IMR-90 (cell line): ENCODE results near the gene TRIO. TPM values are rescaled to one million over a fixed set of nuclear protein-coding genes. Genes with fewer than 3 reads are reported as not detected.
A peak's percentile ranks its signal among the peaks of the same experiment; 100 is the strongest.

Experiments
- ATAC-seq: fragments of 200-7000 bp; cut with Tn5 transposase; 2 replicates; pipeline ENCODE4 v1.9.1; 2020; ENCODE audit warnings: low read depth, mild to moderate bottlenecking, moderate library complexity
- BruUV-seq: library from RNA; stranded (reverse); fragments of 400-500 nt; replicated peaks from 2 replicates; lab custom pipeline; 2021; lab: Mats Ljungman, UMichigan
- CTCF ChIA-PET: fragments of 300-600 bp; formaldehyde crosslinking; extraction: SDS; loops from one replicate; lab custom pipeline; 2021; ENCODE audit warnings: antibody characterized with exemption; lab: Yijun Ruan, JAX
- POLR2A ChIA-PET: fragments of 300-600 bp; sonication (Branson Sonifier 250); formaldehyde crosslinking; loops from one replicate; lab custom pipeline; 2022; ENCODE audit warnings: antibody characterized with exemption; ENCODE audit not compliant: unreplicated experiment; lab: Charles Lee
- DNase-seq: peaks from one replicate; pipeline ENCODE4 v3.0.0; 2013
- H2AFZ ChIP-seq: replicated peaks from 2 replicates; pipeline ENCODE3; 2013; ENCODE audit warnings: low read length, mild to moderate bottlenecking; ENCODE audit not compliant: poor library complexity
- H2AK5ac ChIP-seq: 2 replicates; pipeline ENCODE4 v1.6.1; 2013; ENCODE audit warnings: low read depth, low read length, inconsistent platforms
- H2AK9ac ChIP-seq: replicated peaks from 2 replicates; pipeline ENCODE3; 2013; ENCODE audit warnings: mild to moderate bottlenecking, low read depth, low read length, moderate library complexity; ENCODE audit not compliant: poor library complexity
- H2BK120ac ChIP-seq: 2 replicates; pipeline ENCODE4 v1.6.1; 2013; ENCODE audit warnings: low read depth, low read length, inconsistent platforms
- H2BK15ac ChIP-seq: 3 replicates; pipeline ENCODE4 v1.6.1; 2013; ENCODE audit warnings: low read depth, low read length, inconsistent platforms
- H2BK20ac ChIP-seq: 2 replicates; pipeline ENCODE4 v1.6.1; 2013; ENCODE audit warnings: low read depth, mild to moderate bottlenecking, inconsistent platforms, low read length, moderate library complexity
- H2BK5ac ChIP-seq: 2 replicates; pipeline ENCODE4 v1.6.1; 2013; ENCODE audit warnings: mild to moderate bottlenecking, low read depth, low read length, inconsistent platforms; ENCODE audit not compliant: poor library complexity, severe bottlenecking
- H3K14ac ChIP-seq: replicated peaks from 2 replicates; pipeline ENCODE4 v1.6.1; 2013; ENCODE audit warnings: low read depth, low read length, inconsistent platforms
- H3K18ac ChIP-seq: 2 replicates; pipeline ENCODE4 v1.6.1; 2013; ENCODE audit warnings: low read depth, low read length, control low read depth
- H3K23ac ChIP-seq: 2 replicates; pipeline ENCODE4 v1.6.1; 2013; ENCODE audit warnings: low read depth, low read length, inconsistent platforms
- H3K27ac ChIP-seq: 2 replicates; pipeline ENCODE4 v1.5.1; 2013; ENCODE audit warnings: mild to moderate bottlenecking, control low read depth, low read length; ENCODE audit not compliant: insufficient read depth
- H3K27me3 ChIP-seq: 2 replicates; pipeline ENCODE4 v1.6.1; 2013; ENCODE audit warnings: low read length; ENCODE audit not compliant: control insufficient read depth, insufficient read depth
- H3K36me3 ChIP-seq: 2 replicates; pipeline ENCODE4 v1.6.1; 2013; ENCODE audit warnings: low read length, mixed read lengths; ENCODE audit not compliant: control insufficient read depth, insufficient read depth
- H3K4ac ChIP-seq: 2 replicates; pipeline ENCODE4 v1.6.1; 2013; ENCODE audit warnings: low read depth, low read length, inconsistent platforms
- H3K4me1 ChIP-seq: 2 replicates; pipeline ENCODE4 v1.6.1; 2013; ENCODE audit warnings: low read length, mixed read lengths; ENCODE audit not compliant: control insufficient read depth, insufficient read depth
- H3K4me2 ChIP-seq: 2 replicates; pipeline ENCODE4 v1.6.1; 2013; ENCODE audit warnings: low read depth, mild to moderate bottlenecking, control low read depth, low read length, moderate library complexity
- H3K4me3 ChIP-seq: 2 replicates; pipeline ENCODE4 v1.5.1; 2013; ENCODE audit warnings: low read depth, mild to moderate bottlenecking, control low read depth, low read length, moderate library complexity; ENCODE audit not compliant: insufficient read depth
- H3K56ac ChIP-seq: 2 replicates; pipeline ENCODE4 v1.6.1; 2013; ENCODE audit warnings: low read length, inconsistent platforms; ENCODE audit not compliant: insufficient read depth; ENCODE audit errors: extremely low read depth
- H3K79me1 ChIP-seq, 2 experiments: 2 replicates each; pipeline ENCODE4 v1.6.1; 2013; ENCODE audit warnings: low read length in 2 of 2, inconsistent platforms in 1 of 2, low read depth in 1 of 2
- H3K9ac ChIP-seq: 2 replicates; pipeline ENCODE4 v1.6.1; 2013; ENCODE audit warnings: low read depth, low read length, control low read depth
- H3K9me1 ChIP-seq: 2 replicates; pipeline ENCODE4 v1.6.1; 2013; ENCODE audit warnings: low read length, inconsistent platforms; ENCODE audit not compliant: insufficient read depth
- H3K9me3 ChIP-seq: 2 replicates; pipeline ENCODE4 v1.6.1; 2013; ENCODE audit warnings: low read length; ENCODE audit not compliant: control insufficient read depth, insufficient read depth
- H4K20me1 ChIP-seq: 2 replicates; pipeline ENCODE4 v1.6.1; 2013; ENCODE audit warnings: low read length, inconsistent platforms; ENCODE audit not compliant: insufficient read depth
- H4K5ac ChIP-seq: 2 replicates; pipeline ENCODE4 v1.6.1; 2013; ENCODE audit warnings: mild to moderate bottlenecking, low read depth, low read length, control low read depth
- H4K8ac ChIP-seq, 2 experiments: 2 replicates each; pipeline ENCODE4 v1.6.1; 2013; ENCODE audit warnings: low read depth in 2 of 2, low read length in 2 of 2, control low read depth in 1 of 2, inconsistent platforms in 1 of 2
- H4K91ac ChIP-seq: 2 replicates; pipeline ENCODE4 v1.6.1; 2013; ENCODE audit warnings: low read depth, low read length, inconsistent platforms; ENCODE audit not compliant: insufficient read depth
- POLR2A ChIP-seq: IDR thresholded peaks from 2 replicates; pipeline ENCODE4 v1.6.1; 2012; ENCODE audit warnings: mild to moderate bottlenecking, low read depth, low read length
- WGBS, 2 experiments: methylation state at CpG; one replicate each; pipeline versions ENCODE4 v1.1.5 to v1.1.7; 2013; ENCODE audit warnings: missing lambda C conversion rate in 2 of 2; ENCODE audit not compliant: insufficient read length in 1 of 2; ENCODE audit errors: extremely low coverage in 2 of 2; 5-methylcytosine and 5-hydroxymethylcytosine counted together
- dilution Hi-C: fragments of 300-500 bp; cut with HindIII; formaldehyde crosslinking; loops from one replicate; pipeline ENCODE4 v1.14.3; 2018; ENCODE audit warnings: low sequenced_read_pairs; ENCODE audit not compliant: unreplicated experiment
- in situ Hi-C: fragments of 300-500 bp; cut with MboI; formaldehyde crosslinking; loops from 3 replicates; pipeline ENCODE4 v1.14.3; 2019; ENCODE audit warnings: low sequenced_read_pairs, inconsistent platforms, mixed read lengths
- intact Hi-C: fragments of 100-400 bp; cut with micrococcal nuclease; formaldehyde crosslinking; loops from 2 replicates; pipeline ENCODE4 v1.10.0; 2022
- polyA plus RNA-seq, 3 experiments: library from polyadenylated mRNA; depleted of rRNA; stranded (reverse); fragments of >200 nt; gene quantifications; 2 replicates each; pipeline ENCODE4 v1.2.3, GENCODE V29; 2012; ENCODE audit warnings: low replicate concordance in 1 of 3
- total RNA-seq: library from RNA; depleted of rRNA; stranded (reverse); fragments of >200 nt; gene quantifications from 2 replicates; pipeline ENCODE4 v1.2.3, GENCODE V29; 2012
- TF ChIP-seq, protein P1 (sequence below): fragments of 150-350 bp; IDR thresholded peaks from 2 replicates; pipeline ENCODE4 v1.6.1; 2017; ENCODE audit warnings: mild to moderate bottlenecking, antibody characterized with exemption, low read length, low read depth

The TRIO gene
- total and polyA plus RNA-seq, 2 of the 4 experiments (the other 2 are of a cell fraction), result 206 to 522 TPM

DNA sequence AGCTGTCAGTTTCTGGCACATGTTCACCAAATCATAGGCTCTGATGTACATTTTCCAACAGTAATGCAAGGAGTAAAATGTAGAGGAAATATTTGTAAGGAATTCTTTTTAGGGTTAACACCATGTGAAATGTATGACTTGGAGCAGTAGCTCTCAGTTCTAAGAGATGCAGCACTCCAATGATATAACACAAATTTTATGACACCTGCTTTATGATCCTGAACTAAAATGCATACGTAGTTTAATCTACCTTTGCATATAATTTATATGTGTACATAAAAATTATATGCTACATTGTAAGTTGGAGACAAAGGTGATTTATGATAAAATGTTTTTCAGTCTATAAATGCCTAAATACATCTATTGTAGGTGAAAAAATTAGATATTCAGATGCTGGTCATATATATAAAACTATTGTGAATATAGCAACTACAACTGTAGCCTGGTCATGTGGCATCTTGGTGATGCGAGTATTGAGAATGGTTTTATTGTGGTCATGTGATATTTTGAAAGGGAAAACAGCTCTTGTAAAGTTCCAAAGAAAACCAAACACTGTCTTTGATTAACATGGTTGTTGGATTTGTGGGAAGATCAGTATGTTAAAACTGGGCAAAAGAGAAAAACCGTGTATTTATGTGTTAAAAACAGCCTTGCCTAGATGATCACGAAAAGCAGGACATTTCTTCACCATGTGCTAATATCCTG is 171.0 kb downstream of the TRIO start:
- no peak overlapping the region for H3K4me2 ChIP-seq
- no peaks in the 10 kb centered on the region for H3K27me3 ChIP-seq
- H3K9me1 ChIP-seq, result peaks cover 36% of the 10 kb centered on the region
- H2BK15ac ChIP-seq, result no peak overlapping the region
- peaks cover 17% of the 10 kb centered on the region for H3K4me1 ChIP-seq
- no peak overlapping the region for H2BK120ac ChIP-seq
- no peak for ATAC-seq
- H2AK9ac ChIP-seq, result no peak overlapping the region
- H2BK20ac ChIP-seq, result no peak overlapping the region
- H2AK5ac ChIP-seq, result no peak overlapping the region
- no peak overlapping the region for H3K14ac ChIP-seq
- BruUV-seq, result no TSS peak
- no peak overlapping the region for H4K91ac ChIP-seq
- H3K23ac ChIP-seq, result peak overlapping the region; percentile 48; the same call in 1 of the 2 replicates
- H4K5ac ChIP-seq, result no peak overlapping the region
- no peak overlapping the region for H3K18ac ChIP-seq
- no peak overlapping the region for H3K4me3 ChIP-seq
- in situ Hi-C loops, result no loop called here
- no peak overlapping the region; the same call in 1 of the 2 replicates for H3K27ac ChIP-seq
- no peak for DNase-seq
- no peak overlapping the region for H3K9ac ChIP-seq
- TF ChIP-seq POLR2A, result no peak
- TF ChIP-seq, protein P1, sequence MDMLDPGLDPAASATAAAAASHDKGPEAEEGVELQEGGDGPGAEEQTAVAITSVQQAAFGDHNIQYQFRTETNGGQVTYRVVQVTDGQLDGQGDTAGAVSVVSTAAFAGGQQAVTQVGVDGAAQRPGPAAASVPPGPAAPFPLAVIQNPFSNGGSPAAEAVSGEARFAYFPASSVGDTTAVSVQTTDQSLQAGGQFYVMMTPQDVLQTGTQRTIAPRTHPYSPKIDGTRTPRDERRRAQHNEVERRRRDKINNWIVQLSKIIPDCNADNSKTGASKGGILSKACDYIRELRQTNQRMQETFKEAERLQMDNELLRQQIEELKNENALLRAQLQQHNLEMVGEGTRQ, result peak; percentile 19; the same call in 1 of the 2 replicates
- CTCF ChIA-PET, result no interaction called here
- intact Hi-C loops, result no loop called here
- H3K79me1 ChIP-seq, result peaks cover 59 to 77% of the 10 kb centered on the region in 2 experiments
- H3K9me3 ChIP-seq, result no peaks in the 10 kb centered on the region
- H2BK5ac ChIP-seq, result peak overlapping the region; percentile 17
- peaks cover 64% of the 10 kb centered on the region for H3K36me3 ChIP-seq
- dilution Hi-C loops, result no loop called here
- no CpG with 5 or more reads among the region's 4 CpGs for WGBS, 2 experiments
- H3K56ac ChIP-seq, result no peak overlapping the region
- no peak overlapping the region for H4K8ac ChIP-seq
- H3K4ac ChIP-seq, result no peak overlapping the region
- H4K20me1 ChIP-seq, result peaks cover 74% of the 10 kb centered on the region
- no peak overlapping the region for H2AFZ ChIP-seq
- POLR2A ChIA-PET, result no interaction called here
